Gastrocnemius medialis (tissue), 4 donors: ENCODE results near the gene TTC23.

Experiments used
- POLR2A ChIP-seq, 2 donors: fragments of 450-650 bp; IDR thresholded peaks; one replicate each; pipeline ENCODE4 v1.6.1; 2017; ENCODE audit warnings: antibody characterized with exemption in 2 of 2, mild to moderate bottlenecking in 2 of 2, moderate library complexity in 2 of 2
- TF ChIP-seq, protein P1 (sequence below), 5 experiments: fragments of 450-650 bp in 3 of 5; fragments of 200-600 bp in 2 of 5; sonication (generic) in 2 of 5; IDR thresholded peaks in 4 of 5; conservative IDR thresholded peaks in 1 of 5; 1 replicate in 4 of 5; 2 replicates in 1 of 5; pipeline ENCODE4 v1.5.1; 2016 to 2019; ENCODE audit warnings: antibody characterized with exemption in 5 of 5, mild to moderate bottlenecking in 3 of 5, moderate library complexity in 3 of 5

DNA sequence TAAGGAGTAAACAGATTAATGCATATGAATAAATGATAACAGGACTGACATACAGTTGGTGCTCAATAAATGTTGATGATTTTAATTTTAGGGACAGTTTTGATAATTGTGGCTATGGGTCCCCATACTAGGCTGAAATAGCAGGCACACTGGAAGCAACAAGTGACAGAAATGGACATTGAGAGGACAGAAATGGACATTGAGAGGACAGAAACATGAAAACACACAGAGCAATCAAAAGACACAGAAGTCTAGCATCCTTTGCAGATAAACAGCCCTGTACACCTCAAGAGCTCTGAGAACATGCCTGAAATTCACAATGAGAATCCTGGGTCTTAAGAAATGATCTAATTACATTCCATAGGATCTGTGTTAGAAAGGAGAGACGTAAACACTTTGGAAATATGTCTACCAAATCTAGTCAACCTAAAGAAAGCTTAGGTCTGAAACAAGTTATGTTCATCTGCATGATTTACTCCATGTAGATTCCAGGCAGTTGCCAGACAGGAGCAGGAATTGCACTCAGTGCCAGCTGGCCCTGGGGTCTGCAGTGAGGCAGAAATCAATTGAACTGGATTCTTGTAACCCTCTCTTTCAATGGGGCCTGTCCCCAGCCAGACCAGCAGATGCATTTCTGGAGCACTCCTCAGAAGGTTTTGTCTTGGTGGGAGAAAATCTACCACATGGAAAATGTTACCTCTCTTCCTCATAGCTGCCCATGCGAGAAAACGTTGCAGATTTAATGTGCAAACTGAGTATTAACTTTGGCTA is 84.2 kb downstream of the TTC23 start:
- TF ChIP-seq, protein P1, sequence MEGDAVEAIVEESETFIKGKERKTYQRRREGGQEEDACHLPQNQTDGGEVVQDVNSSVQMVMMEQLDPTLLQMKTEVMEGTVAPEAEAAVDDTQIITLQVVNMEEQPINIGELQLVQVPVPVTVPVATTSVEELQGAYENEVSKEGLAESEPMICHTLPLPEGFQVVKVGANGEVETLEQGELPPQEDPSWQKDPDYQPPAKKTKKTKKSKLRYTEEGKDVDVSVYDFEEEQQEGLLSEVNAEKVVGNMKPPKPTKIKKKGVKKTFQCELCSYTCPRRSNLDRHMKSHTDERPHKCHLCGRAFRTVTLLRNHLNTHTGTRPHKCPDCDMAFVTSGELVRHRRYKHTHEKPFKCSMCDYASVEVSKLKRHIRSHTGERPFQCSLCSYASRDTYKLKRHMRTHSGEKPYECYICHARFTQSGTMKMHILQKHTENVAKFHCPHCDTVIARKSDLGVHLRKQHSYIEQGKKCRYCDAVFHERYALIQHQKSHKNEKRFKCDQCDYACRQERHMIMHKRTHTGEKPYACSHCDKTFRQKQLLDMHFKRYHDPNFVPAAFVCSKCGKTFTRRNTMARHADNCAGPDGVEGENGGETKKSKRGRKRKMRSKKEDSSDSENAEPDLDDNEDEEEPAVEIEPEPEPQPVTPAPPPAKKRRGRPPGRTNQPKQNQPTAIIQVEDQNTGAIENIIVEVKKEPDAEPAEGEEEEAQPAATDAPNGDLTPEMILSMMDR (IDR thresholded peaks at IDR 0.05 in 4 of 5, conservative IDR thresholded peaks at IDR 0.05 in 1 of 5) = no peak
- no peak for TF ChIP-seq POLR2A (IDR thresholded peaks at IDR 0.05)
